Endothelial cell of umbilical vein (primary cell): ENCODE results near the gene UBE2D3. TPM values are rescaled to one million over a fixed set of nuclear protein-coding genes. Genes with fewer than 3 reads are reported as not detected.

Experiments
- BruUV-seq: library from RNA; stranded (reverse); fragments of 400-500 nt; replicated peaks from 2 replicates; lab custom pipeline; 2021; lab: Mats Ljungman, UMichigan
- CTCF ChIA-PET: fragments of 300-600, 350-600 bp; sonication (Branson Sonifier 250); formaldehyde crosslinking; loops from one replicate; lab custom pipeline; 2021; ENCODE audit warnings: antibody characterized with exemption, inconsistent platforms; lab: Charles Lee
- POLR2A ChIA-PET: fragments of 300-600, 350-600 bp; sonication (Branson Sonifier 250); formaldehyde crosslinking; loops from one replicate; lab custom pipeline; 2021; ENCODE audit warnings: antibody characterized with exemption, inconsistent platforms; lab: Charles Lee
- DNase-seq: peaks from one replicate; pipeline ENCODE4 v3.0.0-alpha.2; 2011; ENCODE audit warnings: low read depth, low spot score
- FAIRE-seq: peaks from 2 replicates; lab custom pipeline; 2011; peaks lifted over from hg19 to GRCh38; lab: Jason Lieb, UNC
- H2AFZ ChIP-seq: 2 replicates; pipeline ENCODE4 v1.6.0; 2012; ENCODE audit warnings: low read depth, low read length, control low read depth, inconsistent platforms
- H3K27ac ChIP-seq: 2 replicates; pipeline ENCODE4 v1.5.1; 2011; ENCODE audit warnings: low read depth, mild to moderate bottlenecking, control low read depth, low read length, moderate library complexity; ENCODE audit not compliant: insufficient read depth
- H3K27me3 ChIP-seq, 2 experiments: 2 replicates each; pipeline versions ENCODE4 v1.6.0 to v1.6.1; 2011; ENCODE audit warnings: low read length in 2 of 2, mixed read lengths in 1 of 2; ENCODE audit not compliant: control insufficient read depth in 2 of 2, insufficient read depth in 2 of 2
- H3K36me3 ChIP-seq, 2 experiments: 2 replicates in 1 of 2; 3 replicates in 1 of 2; pipeline ENCODE4 v1.5.1; 2011; ENCODE audit warnings: low read length in 2 of 2, mild to moderate bottlenecking in 1 of 2, moderate library complexity in 1 of 2; ENCODE audit not compliant: control insufficient read depth in 2 of 2, insufficient read depth in 2 of 2; ENCODE audit errors: extremely low read depth in 1 of 2
- H3K4me1 ChIP-seq: 3 replicates; pipeline ENCODE4 v1.5.1; 2011; ENCODE audit warnings: mild to moderate bottlenecking, low read length; ENCODE audit not compliant: control insufficient read depth, insufficient read depth; ENCODE audit errors: extremely low read depth
- H3K4me2 ChIP-seq: 2 replicates; pipeline ENCODE4 v1.6.1; 2011; ENCODE audit warnings: low read length, control low read depth, mixed read lengths; ENCODE audit not compliant: insufficient read depth
- H3K4me3 ChIP-seq, 3 experiments: fragments of 200-600 bp in 1 of 3; sonication (generic), shearing (Covaris generic) in 1 of 3; replicated peaks in 1 of 3; 2 replicates each; pipeline ENCODE4 v1.5.1; 2011 to 2016; ENCODE audit warnings: control low read depth in 3 of 3, low read length in 3 of 3, mild to moderate bottlenecking in 2 of 3, inconsistent platforms in 1 of 3, low read depth in 1 of 3, moderate library complexity in 1 of 3; ENCODE audit not compliant: insufficient read depth in 1 of 3
- H3K79me2 ChIP-seq: 2 replicates; pipeline ENCODE4 v1.6.0; 2012; ENCODE audit warnings: low read length, inconsistent platforms; ENCODE audit not compliant: control insufficient read depth, insufficient read depth
- H3K9ac ChIP-seq: replicated peaks from 2 replicates; pipeline ENCODE3; 2011; ENCODE audit warnings: low read length, control low read depth; ENCODE audit not compliant: insufficient read depth; ENCODE audit errors: extremely low read depth
- H3K9me1 ChIP-seq: replicated peaks from 3 replicates; pipeline ENCODE4 v1.6.0; 2011; ENCODE audit warnings: mild to moderate bottlenecking, low read length; ENCODE audit not compliant: control insufficient read depth, insufficient read depth; ENCODE audit errors: extremely low read depth
- H3K9me3 ChIP-seq: replicated peaks from 2 replicates; pipeline ENCODE4 v1.5.1; 2012; ENCODE audit warnings: low read length, inconsistent platforms; ENCODE audit not compliant: control insufficient read depth, insufficient read depth
- H4K20me1 ChIP-seq: replicated peaks from 2 replicates; pipeline ENCODE3; 2011; ENCODE audit warnings: mild to moderate bottlenecking, low read length; ENCODE audit not compliant: control insufficient read depth, insufficient read depth; ENCODE audit errors: extremely low read depth
- CTCF ChIP-seq, 2 donors: IDR thresholded peaks; 1 replicate in 1 of 2; 2 replicates in 1 of 2; pipeline ENCODE4 v1.5.1; 2011; ENCODE audit warnings: low read length in 2 of 2, mild to moderate bottlenecking in 2 of 2, moderate library complexity in 2 of 2, control low read depth in 1 of 2, inconsistent platforms in 1 of 2, low read depth in 1 of 2; ENCODE audit not compliant: insufficient read depth in 1 of 2; ENCODE audit errors: extremely low read depth in 1 of 2
- EZH2 ChIP-seq: IDR thresholded peaks from 2 replicates; pipeline ENCODE4 v1.6.1; 2012; ENCODE audit warnings: borderline replicate concordance, low read depth, mild to moderate bottlenecking, moderate library complexity, low read length, inconsistent platforms; ENCODE audit not compliant: severe bottlenecking
- FOS ChIP-seq: IDR thresholded peaks from 2 replicates; pipeline ENCODE4 v1.6.1; 2011; ENCODE audit warnings: mild to moderate bottlenecking, low read length, moderate library complexity, borderline replicate concordance; ENCODE audit not compliant: insufficient read depth
- GATA2 ChIP-seq: IDR thresholded peaks from 2 replicates; pipeline ENCODE4 v1.7.0; 2011; ENCODE audit warnings: low read depth, mild to moderate bottlenecking, moderate library complexity, mixed read lengths, low read length; ENCODE audit not compliant: insufficient read length, insufficient read depth
- JUN ChIP-seq: IDR thresholded peaks from 2 replicates; pipeline ENCODE4 v1.6.1; 2011; ENCODE audit warnings: borderline replicate concordance, low read depth; ENCODE audit not compliant: insufficient read length, insufficient read depth
- MAX ChIP-seq: IDR thresholded peaks from 2 replicates; pipeline ENCODE4 v1.6.1; 2011; ENCODE audit not compliant: insufficient read depth, insufficient read length
- MYC ChIP-seq: IDR thresholded peaks from one replicate; pipeline ENCODE4 v1.6.1; 2011; ENCODE audit warnings: mild to moderate bottlenecking, low read depth, low read length
- POLR2A ChIP-seq: IDR thresholded peaks from 2 replicates; pipeline ENCODE4 v1.6.1; 2012; ENCODE audit warnings: low read depth, mild to moderate bottlenecking, control low read depth, low read length
- POLR2AphosphoS5 ChIP-seq: IDR thresholded peaks from 2 replicates; pipeline ENCODE4 v1.6.1; 2012; ENCODE audit warnings: low read depth, mild to moderate bottlenecking, control low read depth, low read length, moderate library complexity; ENCODE audit not compliant: insufficient read depth
- dilution Hi-C: fragments of 300-500 bp; cut with MboI; formaldehyde crosslinking; loops from one replicate; pipeline ENCODE4 v1.15.0; 2019; ENCODE audit warnings: low sequenced_read_pairs; ENCODE audit not compliant: extremely low pct_ligation_motif_present
- intact Hi-C: fragments of 100-400 bp; cut with micrococcal nuclease; formaldehyde crosslinking; loops from one replicate; pipeline ENCODE4 v1.10.0; 2022
- polyA plus RNA-seq, 4 experiments: library from polyadenylated mRNA; depleted of rRNA in 3 of 4; stranded (reverse) in 3 of 4; unstranded in 1 of 4; fragments of >200 nt; gene quantifications; 2 replicates each; pipeline versions ENCODE4 v1.2.1 to v1.2.3, GENCODE V29; 2011 to 2012; ENCODE audit warnings: missing spikeins in 1 of 4
- total RNA-seq: library from RNA; stranded (reverse); gene quantifications from 2 replicates; pipeline ENCODE4 v1.2.3, GENCODE V29; 2021

Gene UBE2D3
- total and polyA plus RNA-seq, 2 donors (not counting 3 experiments of a cell fraction or from before 2014, with no cell fraction given): 279 to 399 TPM

GRCh38 chr4:102817613-102818268, 9.6 kb downstream of the UBE2D3 start:
- ChIA-PET CTCF (interaction anchor here (1.7 to 4.0 kb wide), 2 partner anchors 10 to 197 kb away, joined by 5 to 12 read pairs; partner anchors contain the start of gene UBE2D3), POLR2A (interaction anchor here (1.1 kb wide), 1 partner anchor 9 kb away, joined by 5 read pairs; the partner anchor contains the start of gene UBE2D3)
- Histone ChIP-seq H3K36me3 (peaks cover 1 to 3% of the 10 kb centered on the region in 2 experiments), H3K9me1 (no peaks in the 10 kb centered on the region), H3K4me1 (peaks cover 48% of the 10 kb centered on the region), H3K27me3 (no peaks in the 10 kb centered on the region), H4K20me1 (peaks cover 44% of the 10 kb centered on the region), H3K9me3 (no peaks in the 10 kb centered on the region), H3K9ac (no peak overlapping the region), H2AFZ (no peak overlapping the region), H3K4me2 (no peak overlapping the region), H3K27ac (no peak overlapping the region), H3K79me2 (peaks cover 100% of the 10 kb centered on the region), H3K4me3 (no peak overlapping the region)
- intact Hi-C loops: no loop called here
- FAIRE-seq (no peak), DNase-seq (no peak)
- TF ChIP-seq POLR2A (no peak), EZH2 (no peak), MAX (no peak), GATA2 (no peak), JUN (no peak), CTCF (IDR thresholded peaks at IDR 0.05; ENCODE audit: extremely low read depth in 1 of 2, insufficient read depth in 1 of 2, low read depth in 1 of 2, low read length in 2 of 2) (no peak), MYC (no peak), FOS (no peak), POLR2AphosphoS5 (no peak)
- BruUV-seq: no TSS peak
- dilution Hi-C loops: no loop called here
